ENCODE data around the gene CCDC88C.

DNA sequence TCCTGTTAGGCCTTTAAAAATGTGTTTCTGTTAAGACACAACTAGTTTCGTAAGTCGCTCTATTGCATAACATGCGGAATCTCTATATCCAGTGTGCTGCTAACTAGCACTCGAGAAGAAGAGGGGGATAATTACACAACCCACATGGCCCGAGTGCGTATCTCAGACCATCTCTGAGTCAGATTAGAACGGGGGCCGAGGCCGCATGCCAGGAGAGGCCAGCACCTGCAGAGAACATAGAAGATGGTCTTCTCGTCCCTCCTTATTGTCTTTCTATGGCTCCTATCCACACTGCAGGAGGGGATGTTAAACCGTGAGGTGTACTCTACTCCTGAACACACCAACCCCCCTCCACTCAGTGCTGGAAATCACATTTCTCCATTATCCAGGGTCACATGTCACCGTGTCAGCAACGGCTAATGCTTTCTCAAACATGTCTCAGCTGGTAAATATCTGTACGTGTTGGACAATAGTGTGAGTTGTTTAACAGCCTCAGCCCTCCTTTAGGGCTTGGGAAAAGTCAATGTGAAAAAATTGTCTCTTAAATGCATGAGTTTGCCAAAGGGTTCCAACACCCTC lies 56.3 kb downstream of the CCDC88C start:
- TF ChIP-seq, protein P1, sequence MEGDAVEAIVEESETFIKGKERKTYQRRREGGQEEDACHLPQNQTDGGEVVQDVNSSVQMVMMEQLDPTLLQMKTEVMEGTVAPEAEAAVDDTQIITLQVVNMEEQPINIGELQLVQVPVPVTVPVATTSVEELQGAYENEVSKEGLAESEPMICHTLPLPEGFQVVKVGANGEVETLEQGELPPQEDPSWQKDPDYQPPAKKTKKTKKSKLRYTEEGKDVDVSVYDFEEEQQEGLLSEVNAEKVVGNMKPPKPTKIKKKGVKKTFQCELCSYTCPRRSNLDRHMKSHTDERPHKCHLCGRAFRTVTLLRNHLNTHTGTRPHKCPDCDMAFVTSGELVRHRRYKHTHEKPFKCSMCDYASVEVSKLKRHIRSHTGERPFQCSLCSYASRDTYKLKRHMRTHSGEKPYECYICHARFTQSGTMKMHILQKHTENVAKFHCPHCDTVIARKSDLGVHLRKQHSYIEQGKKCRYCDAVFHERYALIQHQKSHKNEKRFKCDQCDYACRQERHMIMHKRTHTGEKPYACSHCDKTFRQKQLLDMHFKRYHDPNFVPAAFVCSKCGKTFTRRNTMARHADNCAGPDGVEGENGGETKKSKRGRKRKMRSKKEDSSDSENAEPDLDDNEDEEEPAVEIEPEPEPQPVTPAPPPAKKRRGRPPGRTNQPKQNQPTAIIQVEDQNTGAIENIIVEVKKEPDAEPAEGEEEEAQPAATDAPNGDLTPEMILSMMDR (IDR thresholded peaks at IDR 0.05; ENCODE audit: insufficient read depth, low read depth, low read length): no peak
- TF ChIP-seq EZH2 (IDR thresholded peaks at IDR 0.05; ENCODE audit: insufficient read depth, low read length): no peak
